Ishikawa (cell line): ENCODE measurements around the gene AKR7A2.
"Not testable (repeated sequence)": the region's sequence is repeated elsewhere in the genome, so short reads cannot be mapped to it uniquely, and the experiment has no call there.

Experiments used
- CEBPB ChIP-seq: IDR thresholded peaks from 2 replicates; pipeline ENCODE4 v1.6.1; 2012
- CREB1 ChIP-seq: IDR thresholded peaks from 2 replicates; pipeline ENCODE4 v1.6.1; 2012; ENCODE audit warnings: low read depth
- EGR1 ChIP-seq: IDR thresholded peaks from 2 replicates; pipeline ENCODE4 v1.6.1; 2012
- EP300 ChIP-seq: IDR thresholded peaks from 2 replicates; pipeline ENCODE4 v1.6.1; 2012; ENCODE audit warnings: borderline replicate concordance
- FOXM1 ChIP-seq: IDR thresholded peaks from 2 replicates; pipeline ENCODE4 v1.6.1; 2012; ENCODE audit warnings: low read depth, borderline replicate concordance
- MAX ChIP-seq: IDR thresholded peaks from 2 replicates; pipeline ENCODE4 v1.6.1; 2012
- NFIC ChIP-seq: IDR thresholded peaks from 2 replicates; pipeline ENCODE4 v1.6.1; 2012
- RAD21 ChIP-seq: IDR thresholded peaks from 2 replicates; pipeline ENCODE4 v1.6.1; 2012; ENCODE audit warnings: low read depth
- TAF1 ChIP-seq: IDR thresholded peaks from 2 replicates; pipeline ENCODE4 v1.6.1; 2012; ENCODE audit warnings: low read depth, mild to moderate bottlenecking
- TCF12 ChIP-seq: IDR thresholded peaks from 2 replicates; pipeline ENCODE4 v1.6.1; 2012; ENCODE audit warnings: low read depth
- TEAD4 ChIP-seq: IDR thresholded peaks from 2 replicates; pipeline ENCODE4 v1.6.1; 2012
- USF1 ChIP-seq: IDR thresholded peaks from 2 replicates; pipeline ENCODE4 v1.6.1; 2012
- YY1 ChIP-seq: IDR thresholded peaks from 2 replicates; pipeline ENCODE4 v1.6.1; 2012; ENCODE audit warnings: low read depth
- ZBTB7A ChIP-seq: IDR thresholded peaks from 2 replicates; pipeline ENCODE4 v1.6.1; 2012; ENCODE audit warnings: low read depth
- TF ChIP-seq, protein P1 (sequence below): IDR thresholded peaks from 2 replicates; pipeline ENCODE4 v1.6.1; 2012; ENCODE audit warnings: low read depth, mild to moderate bottlenecking

AKR7A2 gene

DNA sequence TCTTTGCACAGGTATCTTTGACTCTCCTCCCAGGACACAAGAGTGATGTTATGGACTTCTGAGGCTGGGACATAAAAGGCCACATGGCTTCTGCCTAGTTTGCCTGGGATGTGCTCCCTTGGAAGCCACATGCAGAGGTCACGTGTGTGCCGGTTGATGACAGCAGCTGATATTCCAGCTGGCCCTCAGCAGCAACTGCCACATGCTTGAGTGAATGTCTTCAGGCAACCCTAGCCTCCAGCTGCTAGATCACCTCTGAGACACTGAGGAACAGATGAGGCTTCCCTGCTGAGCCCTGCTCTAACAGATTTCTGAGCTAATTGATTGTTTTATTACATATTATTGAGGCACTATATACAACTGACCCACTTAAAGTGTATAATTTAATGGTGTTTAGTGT, 11.7 kb downstream of the AKR7A2 start:
- TF ChIP-seq ZBTB7A (no peak), EGR1 (no peak), YY1 (no peak), FOXM1 (no peak), CREB1 (no peak), CEBPB (no peak), RAD21 (no peak), MAX (no peak), TAF1 (no peak), NFIC (no peak), USF1 (no peak), TEAD4 (no peak), EP300 (no peak), TCF12 (no peak)
- TF ChIP-seq, protein P1, sequence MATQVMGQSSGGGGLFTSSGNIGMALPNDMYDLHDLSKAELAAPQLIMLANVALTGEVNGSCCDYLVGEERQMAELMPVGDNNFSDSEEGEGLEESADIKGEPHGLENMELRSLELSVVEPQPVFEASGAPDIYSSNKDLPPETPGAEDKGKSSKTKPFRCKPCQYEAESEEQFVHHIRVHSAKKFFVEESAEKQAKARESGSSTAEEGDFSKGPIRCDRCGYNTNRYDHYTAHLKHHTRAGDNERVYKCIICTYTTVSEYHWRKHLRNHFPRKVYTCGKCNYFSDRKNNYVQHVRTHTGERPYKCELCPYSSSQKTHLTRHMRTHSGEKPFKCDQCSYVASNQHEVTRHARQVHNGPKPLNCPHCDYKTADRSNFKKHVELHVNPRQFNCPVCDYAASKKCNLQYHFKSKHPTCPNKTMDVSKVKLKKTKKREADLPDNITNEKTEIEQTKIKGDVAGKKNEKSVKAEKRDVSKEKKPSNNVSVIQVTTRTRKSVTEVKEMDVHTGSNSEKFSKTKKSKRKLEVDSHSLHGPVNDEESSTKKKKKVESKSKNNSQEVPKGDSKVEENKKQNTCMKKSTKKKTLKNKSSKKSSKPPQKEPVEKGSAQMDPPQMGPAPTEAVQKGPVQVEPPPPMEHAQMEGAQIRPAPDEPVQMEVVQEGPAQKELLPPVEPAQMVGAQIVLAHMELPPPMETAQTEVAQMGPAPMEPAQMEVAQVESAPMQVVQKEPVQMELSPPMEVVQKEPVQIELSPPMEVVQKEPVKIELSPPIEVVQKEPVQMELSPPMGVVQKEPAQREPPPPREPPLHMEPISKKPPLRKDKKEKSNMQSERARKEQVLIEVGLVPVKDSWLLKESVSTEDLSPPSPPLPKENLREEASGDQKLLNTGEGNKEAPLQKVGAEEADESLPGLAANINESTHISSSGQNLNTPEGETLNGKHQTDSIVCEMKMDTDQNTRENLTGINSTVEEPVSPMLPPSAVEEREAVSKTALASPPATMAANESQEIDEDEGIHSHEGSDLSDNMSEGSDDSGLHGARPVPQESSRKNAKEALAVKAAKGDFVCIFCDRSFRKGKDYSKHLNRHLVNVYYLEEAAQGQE: no peak

DNA sequence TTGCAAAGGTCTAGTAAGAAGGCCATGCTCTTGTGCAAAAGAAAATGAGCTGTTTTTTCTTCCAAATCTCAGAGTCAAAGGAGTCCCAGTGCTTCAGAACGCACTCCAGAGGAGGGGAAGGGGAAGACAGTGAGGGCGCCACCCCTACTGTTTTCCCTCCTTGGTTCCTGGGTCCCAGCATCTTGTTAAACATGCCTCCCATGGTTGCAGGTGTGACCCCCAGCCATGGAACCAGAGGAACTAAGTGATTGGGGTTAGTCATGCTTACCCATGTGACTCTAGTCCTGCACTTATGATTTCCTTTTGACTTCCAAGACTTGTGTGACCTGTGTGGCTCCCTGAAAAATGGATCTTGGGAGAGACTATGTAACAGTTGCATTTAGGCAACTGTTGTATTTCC, 17.3 kb downstream of the AKR7A2 start:
- TF ChIP-seq USF1 (0 out of 2 replicates have a peak, but pooled peaks have one; percentile 19), YY1 (no peak)

GRCh38 chr1:19289244-19289643, 22.7 kb downstream of the AKR7A2 start:
- TF ChIP-seq CREB1 (no peak), YY1 (no peak), USF1 (no peak), NFIC (no peak), TCF12 (no peak), FOXM1 (no peak), EP300 (no peak), ZBTB7A (no peak), CEBPB (no peak), EGR1 (no peak), TAF1 (no peak), TEAD4 (no peak), RAD21 (no peak), MAX (no peak)
- TF ChIP-seq, protein P1: no peak

DNA sequence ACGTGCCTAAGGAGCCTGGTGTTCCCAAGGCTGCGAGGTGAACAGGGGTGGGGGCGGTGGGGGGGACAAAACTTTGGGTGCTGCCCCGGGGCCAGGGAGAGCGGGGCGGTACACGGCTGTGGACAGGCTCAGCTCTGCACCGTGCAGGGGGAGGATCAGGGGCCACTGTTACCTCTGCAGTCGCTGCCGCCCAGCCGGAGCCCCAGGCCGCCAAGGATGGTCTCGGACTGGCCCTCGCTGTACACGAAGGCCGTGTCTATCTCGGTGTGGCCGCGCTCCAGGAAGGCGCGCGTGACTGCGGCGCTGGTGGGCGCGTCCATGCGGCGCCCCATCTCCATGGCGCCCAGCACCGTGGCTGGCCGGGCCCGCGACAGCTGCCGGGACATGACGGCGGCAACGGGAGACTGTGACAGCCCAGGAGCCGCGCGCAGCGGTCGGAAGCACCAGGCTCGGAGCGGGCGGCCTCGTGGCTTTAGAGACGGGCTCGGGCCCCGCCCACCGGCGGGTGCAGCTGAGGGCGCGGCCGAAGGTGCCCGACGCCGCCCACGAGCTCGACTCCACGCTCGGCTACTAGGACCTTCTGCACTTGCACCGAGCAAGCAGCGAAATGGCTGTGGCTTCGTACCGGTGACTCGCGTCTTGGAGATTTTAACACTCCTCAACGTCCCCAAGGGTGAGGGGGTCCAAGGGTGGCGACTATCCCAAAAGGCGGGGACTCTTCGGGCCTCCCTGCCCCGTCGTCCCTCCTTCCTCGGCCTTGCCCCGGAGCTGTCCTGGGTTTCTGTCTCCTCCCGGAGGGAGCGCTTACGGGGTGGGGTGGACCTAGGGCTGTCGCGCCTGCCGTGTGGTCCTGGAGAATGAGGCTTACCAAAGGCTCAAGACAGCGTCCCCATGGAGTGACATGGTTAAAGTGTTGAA, 23.4 kb downstream of the AKR7A2 start, which contains the start of gene AKR7A3:
AKR7A3 (minus strand) TSS at position 447 of the 918 bp plus-strand sequence; CDS start at position 386, 61 bp downstream.
- not testable (repeated sequence) for TF ChIP-seq EP300, TAF1, TCF12

DNA sequence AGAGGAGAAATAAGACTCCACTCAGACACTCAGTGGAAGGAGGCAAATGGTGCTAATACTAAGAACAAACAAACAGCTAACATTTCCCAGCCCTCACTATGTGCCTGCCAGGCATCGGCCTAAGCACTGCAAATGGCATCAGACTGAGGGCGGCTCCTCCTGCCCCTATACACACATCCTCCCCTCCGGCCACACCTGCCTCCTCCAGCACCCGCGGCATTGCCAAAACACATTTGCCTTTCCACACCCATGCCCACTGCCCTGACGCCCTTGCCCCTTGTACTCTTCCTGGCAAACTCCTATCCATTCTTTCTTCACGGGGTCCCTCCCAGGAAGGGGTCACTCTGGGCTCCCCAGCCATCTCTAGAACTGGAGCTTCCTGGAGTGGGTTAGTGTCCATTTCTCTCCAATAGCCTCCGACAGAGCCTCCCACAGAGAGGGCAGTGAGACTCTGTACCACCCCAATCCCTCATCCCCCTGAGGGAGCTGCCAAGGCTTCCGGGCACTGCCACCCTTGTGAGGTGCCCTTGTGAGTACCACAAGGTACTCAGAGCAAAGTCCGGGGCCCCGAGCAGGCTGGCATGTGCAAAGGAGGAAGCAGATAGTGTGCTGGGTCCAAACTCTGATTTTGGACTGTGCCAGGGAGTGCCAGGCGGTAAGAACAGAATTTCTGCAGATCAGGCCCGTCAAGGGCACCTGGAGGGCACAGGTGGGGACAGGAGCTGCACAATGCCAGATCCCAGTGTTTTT, 24.3 kb downstream of the AKR7A2 start:
- no peak for TF ChIP-seq EP300
- no peak for TF ChIP-seq YY1
- no peak for TF ChIP-seq FOXM1
- TF ChIP-seq RAD21: no peak
- TF ChIP-seq TCF12: no peak
- no peak for TF ChIP-seq NFIC
- TF ChIP-seq CREB1: no peak
- no peak for TF ChIP-seq TEAD4
- no peak for TF ChIP-seq MAX
- TF ChIP-seq EGR1: no peak
- no peak for TF ChIP-seq USF1
- TF ChIP-seq CEBPB: no peak
- TF ChIP-seq, protein P1: no peak
